H1 (cell line): ENCODE data around the gene PDE4D. TPM values are rescaled to one million over a fixed set of nuclear protein-coding genes. Genes with fewer than 3 reads are reported as not detected.

Experiments used
- TEAD4 ChIP-seq: IDR thresholded peaks from 2 replicates; pipeline ENCODE4 v1.6.1; 2012; ENCODE audit warnings: low read depth, low read length, inconsistent platforms, mixed read lengths
- polyA plus RNA-seq, 7 experiments: library from polyadenylated mRNA; depleted of rRNA in 3 of 7; stranded (reverse) in 5 of 7; unstranded in 2 of 7; fragments of >200 nt in 5 of 7; fragments of 200-250 nt in 2 of 7; gene quantifications; 1 replicate in 5 of 7; 2 replicates in 1 of 7; 4 replicates in 1 of 7; pipeline versions ENCODE4 v1.2.1 to v1.2.3, GENCODE V29; 2011 to 2013; ENCODE audit warnings: missing spikeins in 2 of 7, mixed read lengths in 2 of 7
- total RNA-seq: library from RNA; stranded (reverse); fragmentation: NEBNext Ultra II Directional; extraction: Animal tissue kit (Norgen Biotek cat#: 25700); gene quantifications from 2 replicates; pipeline ENCODE4 v1.2.1, GENCODE V29; 2021
- TF ChIP-seq, protein P1 (sequence below): fragments of 300-600 bp; sonication (generic); IDR thresholded peaks from 2 replicates; pipeline ENCODE4 v1.7.1; 2012; ENCODE audit warnings: low read length, moderate library complexity, mild to moderate bottlenecking, inconsistent platforms; ENCODE audit not compliant: insufficient replicate concordance

Gene PDE4D
- total and polyA plus RNA-seq, 2 of the 8 experiments (the other 6 are each of a cell fraction or from before 2014, with no cell fraction given): 2.3 to 3.7 TPM

DNA sequence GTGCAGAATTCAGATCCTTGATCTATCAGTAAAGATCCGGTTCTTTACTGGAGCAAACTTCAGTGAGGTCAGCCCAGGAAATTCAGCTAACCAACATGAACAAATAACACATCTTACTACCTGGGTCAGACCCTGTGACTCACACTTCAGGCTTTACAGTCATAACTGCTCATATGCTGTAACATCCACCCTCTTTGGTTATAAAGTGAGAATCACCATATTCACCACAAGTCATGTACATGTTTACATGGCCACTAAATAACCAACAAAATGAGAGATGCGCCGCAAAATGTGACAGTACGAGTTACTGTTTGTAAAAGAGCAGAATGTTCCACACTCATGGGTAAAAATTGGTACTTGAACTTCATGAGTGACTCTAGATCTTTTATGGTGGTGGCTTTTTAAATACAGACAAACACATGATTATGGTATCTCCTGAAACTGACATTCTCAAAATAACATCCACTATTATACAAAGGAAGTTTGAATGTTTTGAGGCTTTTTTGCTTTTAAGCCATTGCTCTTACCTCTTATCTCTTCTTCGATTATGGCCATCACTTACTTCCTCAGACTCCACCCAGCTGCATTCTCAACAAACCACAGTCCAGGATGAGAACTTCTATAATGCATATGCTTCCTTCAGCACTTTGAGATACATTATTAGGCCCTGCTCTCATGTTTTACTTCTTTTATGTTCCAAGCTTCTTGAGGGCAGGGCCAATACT lies 794.1 kb downstream of the PDE4D start (continued):
- TF ChIP-seq, protein P1, sequence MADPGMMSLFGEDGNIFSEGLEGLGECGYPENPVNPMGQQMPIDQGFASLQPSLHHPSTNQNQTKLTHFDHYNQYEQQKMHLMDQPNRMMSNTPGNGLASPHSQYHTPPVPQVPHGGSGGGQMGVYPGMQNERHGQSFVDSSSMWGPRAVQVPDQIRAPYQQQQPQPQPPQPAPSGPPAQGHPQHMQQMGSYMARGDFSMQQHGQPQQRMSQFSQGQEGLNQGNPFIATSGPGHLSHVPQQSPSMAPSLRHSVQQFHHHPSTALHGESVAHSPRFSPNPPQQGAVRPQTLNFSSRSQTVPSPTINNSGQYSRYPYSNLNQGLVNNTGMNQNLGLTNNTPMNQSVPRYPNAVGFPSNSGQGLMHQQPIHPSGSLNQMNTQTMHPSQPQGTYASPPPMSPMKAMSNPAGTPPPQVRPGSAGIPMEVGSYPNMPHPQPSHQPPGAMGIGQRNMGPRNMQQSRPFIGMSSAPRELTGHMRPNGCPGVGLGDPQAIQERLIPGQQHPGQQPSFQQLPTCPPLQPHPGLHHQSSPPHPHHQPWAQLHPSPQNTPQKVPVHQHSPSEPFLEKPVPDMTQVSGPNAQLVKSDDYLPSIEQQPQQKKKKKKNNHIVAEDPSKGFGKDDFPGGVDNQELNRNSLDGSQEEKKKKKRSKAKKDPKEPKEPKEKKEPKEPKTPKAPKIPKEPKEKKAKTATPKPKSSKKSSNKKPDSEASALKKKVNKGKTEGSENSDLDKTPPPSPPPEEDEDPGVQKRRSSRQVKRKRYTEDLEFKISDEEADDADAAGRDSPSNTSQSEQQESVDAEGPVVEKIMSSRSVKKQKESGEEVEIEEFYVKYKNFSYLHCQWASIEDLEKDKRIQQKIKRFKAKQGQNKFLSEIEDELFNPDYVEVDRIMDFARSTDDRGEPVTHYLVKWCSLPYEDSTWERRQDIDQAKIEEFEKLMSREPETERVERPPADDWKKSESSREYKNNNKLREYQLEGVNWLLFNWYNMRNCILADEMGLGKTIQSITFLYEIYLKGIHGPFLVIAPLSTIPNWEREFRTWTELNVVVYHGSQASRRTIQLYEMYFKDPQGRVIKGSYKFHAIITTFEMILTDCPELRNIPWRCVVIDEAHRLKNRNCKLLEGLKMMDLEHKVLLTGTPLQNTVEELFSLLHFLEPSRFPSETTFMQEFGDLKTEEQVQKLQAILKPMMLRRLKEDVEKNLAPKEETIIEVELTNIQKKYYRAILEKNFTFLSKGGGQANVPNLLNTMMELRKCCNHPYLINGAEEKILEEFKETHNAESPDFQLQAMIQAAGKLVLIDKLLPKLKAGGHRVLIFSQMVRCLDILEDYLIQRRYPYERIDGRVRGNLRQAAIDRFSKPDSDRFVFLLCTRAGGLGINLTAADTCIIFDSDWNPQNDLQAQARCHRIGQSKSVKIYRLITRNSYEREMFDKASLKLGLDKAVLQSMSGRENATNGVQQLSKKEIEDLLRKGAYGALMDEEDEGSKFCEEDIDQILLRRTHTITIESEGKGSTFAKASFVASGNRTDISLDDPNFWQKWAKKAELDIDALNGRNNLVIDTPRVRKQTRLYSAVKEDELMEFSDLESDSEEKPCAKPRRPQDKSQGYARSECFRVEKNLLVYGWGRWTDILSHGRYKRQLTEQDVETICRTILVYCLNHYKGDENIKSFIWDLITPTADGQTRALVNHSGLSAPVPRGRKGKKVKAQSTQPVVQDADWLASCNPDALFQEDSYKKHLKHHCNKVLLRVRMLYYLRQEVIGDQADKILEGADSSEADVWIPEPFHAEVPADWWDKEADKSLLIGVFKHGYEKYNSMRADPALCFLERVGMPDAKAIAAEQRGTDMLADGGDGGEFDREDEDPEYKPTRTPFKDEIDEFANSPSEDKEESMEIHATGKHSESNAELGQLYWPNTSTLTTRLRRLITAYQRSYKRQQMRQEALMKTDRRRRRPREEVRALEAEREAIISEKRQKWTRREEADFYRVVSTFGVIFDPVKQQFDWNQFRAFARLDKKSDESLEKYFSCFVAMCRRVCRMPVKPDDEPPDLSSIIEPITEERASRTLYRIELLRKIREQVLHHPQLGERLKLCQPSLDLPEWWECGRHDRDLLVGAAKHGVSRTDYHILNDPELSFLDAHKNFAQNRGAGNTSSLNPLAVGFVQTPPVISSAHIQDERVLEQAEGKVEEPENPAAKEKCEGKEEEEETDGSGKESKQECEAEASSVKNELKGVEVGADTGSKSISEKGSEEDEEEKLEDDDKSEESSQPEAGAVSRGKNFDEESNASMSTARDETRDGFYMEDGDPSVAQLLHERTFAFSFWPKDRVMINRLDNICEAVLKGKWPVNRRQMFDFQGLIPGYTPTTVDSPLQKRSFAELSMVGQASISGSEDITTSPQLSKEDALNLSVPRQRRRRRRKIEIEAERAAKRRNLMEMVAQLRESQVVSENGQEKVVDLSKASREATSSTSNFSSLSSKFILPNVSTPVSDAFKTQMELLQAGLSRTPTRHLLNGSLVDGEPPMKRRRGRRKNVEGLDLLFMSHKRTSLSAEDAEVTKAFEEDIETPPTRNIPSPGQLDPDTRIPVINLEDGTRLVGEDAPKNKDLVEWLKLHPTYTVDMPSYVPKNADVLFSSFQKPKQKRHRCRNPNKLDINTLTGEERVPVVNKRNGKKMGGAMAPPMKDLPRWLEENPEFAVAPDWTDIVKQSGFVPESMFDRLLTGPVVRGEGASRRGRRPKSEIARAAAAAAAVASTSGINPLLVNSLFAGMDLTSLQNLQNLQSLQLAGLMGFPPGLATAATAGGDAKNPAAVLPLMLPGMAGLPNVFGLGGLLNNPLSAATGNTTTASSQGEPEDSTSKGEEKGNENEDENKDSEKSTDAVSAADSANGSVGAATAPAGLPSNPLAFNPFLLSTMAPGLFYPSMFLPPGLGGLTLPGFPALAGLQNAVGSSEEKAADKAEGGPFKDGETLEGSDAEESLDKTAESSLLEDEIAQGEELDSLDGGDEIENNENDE: no peak
- no peak for TF ChIP-seq TEAD4
